Myocyte (in vitro differentiated cells): ENCODE measurements around the gene ATP6V0B. TPM values are rescaled to one million over a fixed set of nuclear protein-coding genes. Genes with fewer than 3 reads are reported as not detected.
A peak's percentile ranks its signal among the peaks of the same experiment; 100 is the strongest.

Experiments
- DNase-seq: peaks from one replicate; pipeline ENCODE4 v3.0.0-alpha.2; 2012; ENCODE audit warnings: low read depth
- polyA plus RNA-seq: library from polyadenylated mRNA; unstranded; fragments of >200 nt; gene quantifications from one replicate; pipeline ENCODE4 v1.2.1, GENCODE V29; 2012; ENCODE audit warnings: missing spikeins
- total RNA-seq: library from RNA; depleted of rRNA; stranded (reverse); fragments of >200 nt; gene quantifications from 2 replicates; pipeline ENCODE4 v1.2.3, GENCODE V29; 2014

The ATP6V0B gene
- 211 and 236 TPM in 2 replicates for total RNA-seq
- 241 TPM for polyA plus RNA-seq

DNA sequence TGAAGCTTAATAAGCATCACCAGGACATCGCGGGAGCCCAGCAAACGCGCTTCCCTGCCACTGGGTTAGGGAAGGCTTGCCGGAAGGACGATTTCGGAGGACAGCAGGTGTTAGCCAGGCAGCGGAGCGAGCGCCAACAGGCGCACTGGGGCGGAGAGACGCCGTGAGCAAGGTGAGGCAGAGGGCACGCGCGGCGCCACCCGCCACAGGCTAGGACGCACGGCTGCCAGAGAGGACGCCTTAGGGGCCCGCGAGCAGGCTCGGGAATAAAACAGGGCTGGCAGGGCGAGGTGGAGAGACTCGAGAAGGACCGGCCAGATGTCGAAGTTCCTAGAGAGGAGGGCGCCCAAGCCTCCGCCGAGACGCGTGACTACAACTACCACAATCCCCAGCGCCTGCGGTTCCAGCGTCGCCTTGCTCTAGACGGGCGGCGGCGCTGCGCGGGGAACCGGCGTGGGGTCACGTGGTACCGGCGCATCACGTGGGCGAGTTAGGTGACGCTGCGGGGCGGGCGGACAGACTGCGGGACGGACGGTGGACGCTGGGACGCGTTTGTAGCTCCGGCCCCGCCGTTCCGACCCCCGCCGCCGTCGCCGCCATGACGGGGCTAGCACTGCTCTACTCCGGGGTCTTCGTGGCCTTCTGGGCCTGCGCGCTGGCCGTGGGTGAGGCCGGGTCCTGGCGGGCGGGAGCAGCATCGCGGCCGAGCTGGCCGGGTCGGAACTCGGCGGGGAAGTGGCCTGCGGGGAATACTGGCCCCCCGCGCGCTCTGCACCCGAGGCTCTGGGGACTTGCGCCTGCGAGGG, at the start of gene ATP6V0B:
TSS of gene ATP6V0B (plus strand) at position 518 of the 806 bp plus-strand sequence. CDS start at position 599, 81 bp downstream.
- peak; percentile 96 for DNase-seq

DNA sequence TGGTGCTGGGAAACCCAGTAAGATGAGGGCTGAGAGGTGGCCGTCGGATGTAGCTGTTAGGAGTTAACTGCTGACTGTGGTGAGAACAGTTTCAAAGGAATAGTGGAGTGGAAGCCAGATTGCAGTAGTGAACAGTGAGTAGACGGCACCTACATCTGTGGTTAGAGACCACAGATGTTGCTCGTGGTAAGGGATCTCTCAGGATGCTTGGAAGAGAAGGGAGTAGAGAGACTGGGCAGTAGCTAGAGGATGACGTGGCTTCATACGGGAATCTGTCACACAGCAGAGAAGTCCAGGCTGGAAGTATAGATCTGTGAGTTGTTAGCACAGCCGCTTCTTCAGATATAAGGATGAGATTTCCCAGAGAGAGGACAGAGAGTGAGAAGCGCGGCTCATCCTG, 48.9 kb upstream of the ATP6V0B start:
- no peak for DNase-seq

DNA sequence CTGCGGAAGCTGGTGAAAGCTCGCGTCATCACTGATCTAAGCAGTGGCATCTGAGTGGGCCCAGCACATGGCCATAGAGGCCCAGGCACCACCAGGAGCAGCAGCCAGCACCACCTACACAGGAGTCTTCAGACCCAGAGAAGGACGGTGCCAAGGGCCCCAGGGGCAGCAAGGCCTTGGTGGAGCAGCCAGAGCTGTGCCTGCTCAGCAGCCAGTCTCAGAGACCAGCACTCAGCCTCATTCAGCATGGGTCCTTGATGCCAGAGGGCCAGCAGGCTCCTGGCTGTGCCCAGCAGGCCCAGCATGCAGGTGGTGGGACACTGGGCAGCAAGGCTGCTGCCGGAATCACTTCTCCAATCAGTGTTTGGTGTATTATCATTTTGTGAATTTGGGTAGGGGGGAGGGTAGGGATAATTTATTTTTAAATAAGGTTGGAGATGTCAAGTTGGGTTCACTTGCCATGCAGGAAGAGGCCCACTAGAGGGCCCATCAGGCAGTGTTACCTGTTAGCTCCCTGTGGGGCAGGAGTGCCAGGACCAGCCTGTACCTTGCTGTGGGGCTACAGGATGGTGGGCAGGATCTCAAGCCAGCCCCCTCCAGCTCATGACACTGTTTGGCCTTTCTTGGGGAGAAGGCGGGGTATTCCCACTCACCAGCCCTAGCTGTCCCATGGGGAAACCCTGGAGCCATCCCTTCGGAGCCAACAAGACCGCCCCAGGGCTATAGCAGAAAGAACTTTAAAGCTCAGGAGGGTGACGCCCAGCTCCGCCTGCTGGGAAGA, 44.4 kb upstream of the ATP6V0B start:
- DNase-seq, result no peak

DNA sequence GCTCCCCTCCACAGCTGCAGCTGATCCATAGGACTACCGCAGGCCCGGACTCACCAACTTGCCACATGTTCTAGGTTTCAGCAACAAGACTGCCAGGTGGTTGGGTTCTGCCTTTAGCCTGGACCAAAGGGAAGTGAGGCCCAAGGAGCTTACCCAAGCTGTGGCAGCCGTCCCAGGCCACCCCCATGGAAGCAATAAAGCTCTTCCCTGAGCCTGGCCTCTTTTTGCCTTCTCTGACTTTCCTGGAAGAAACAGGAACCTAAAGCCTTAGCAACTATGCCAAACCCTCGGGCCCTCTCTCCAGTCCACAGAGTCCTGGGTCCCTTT, 43.8 kb upstream of the ATP6V0B start:
- no peak for DNase-seq

DNA sequence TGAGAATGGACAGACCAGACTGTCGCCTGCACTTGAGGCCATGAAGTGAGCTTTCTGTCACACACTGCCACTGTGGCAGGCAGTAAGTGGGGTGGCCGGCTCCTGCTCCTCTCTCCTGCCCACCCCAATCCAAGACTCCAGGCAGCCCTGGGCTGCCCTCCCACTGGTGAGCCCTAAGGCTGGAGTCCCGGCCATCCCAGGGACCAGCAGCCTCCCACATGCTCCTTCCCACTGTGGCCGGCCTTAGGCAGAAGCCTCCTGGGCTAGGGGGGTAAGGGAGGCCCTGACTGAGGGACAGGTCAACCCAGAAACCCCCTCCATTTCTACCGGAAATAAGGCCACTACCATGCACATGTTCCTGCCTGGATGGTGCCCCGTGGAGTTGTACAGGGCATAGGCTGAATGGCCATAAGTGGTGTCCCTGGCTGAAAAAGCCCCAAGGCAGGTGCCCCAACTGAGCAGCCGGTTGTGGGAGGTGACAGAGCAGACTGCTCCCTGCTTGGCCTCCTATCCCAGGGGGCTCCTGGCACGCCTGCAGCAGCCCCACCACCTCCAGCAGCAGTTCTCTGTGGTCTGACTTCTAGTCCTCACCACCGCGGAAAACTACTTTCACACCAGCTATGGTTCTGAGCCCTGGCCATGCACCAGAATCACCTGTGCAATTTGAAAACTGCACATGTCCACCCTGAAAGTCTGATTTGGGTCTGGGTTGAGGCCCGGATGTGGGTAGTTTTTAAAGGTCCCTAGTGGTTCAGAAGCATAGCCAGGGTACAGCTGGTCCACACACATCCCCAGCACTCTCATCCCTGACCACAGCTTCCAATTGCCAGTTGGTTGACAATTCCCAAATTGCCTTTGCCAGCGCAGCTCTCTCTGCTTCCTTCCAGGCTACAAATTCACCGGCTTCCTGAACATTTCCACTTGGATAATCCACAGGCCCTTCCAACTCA, 42.8 kb upstream of the ATP6V0B start:
- peak; percentile 81 for DNase-seq

DNA sequence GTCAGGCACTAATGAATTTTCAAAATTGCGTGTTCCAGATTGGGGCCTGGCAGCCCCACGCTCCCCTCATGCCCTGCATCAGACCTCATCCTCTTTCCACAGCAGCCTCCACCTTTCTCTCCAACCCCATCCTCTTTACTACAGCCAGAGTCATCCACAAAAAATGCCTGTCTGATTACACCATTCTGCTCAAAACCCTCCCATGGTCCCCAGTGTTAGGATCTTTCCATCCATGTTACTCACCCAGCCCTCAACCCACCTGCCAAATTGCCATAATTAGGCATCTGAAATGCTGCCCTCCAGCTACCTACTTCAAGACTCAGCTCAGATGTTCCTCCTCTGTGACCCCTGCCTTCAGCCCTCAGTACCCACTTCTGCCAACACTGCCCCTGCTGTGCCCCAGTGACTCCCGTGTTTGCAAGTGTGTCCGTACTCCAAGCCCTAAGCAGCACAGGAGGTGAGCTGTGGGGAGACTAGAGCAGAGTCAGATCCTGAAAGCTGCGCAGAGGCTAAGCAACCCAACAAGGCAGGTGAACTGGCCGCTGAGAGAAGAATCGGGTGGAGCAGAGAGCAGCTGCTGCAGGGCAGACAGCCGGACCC, 41.9 kb upstream of the ATP6V0B start:
- no peak for DNase-seq

DNA sequence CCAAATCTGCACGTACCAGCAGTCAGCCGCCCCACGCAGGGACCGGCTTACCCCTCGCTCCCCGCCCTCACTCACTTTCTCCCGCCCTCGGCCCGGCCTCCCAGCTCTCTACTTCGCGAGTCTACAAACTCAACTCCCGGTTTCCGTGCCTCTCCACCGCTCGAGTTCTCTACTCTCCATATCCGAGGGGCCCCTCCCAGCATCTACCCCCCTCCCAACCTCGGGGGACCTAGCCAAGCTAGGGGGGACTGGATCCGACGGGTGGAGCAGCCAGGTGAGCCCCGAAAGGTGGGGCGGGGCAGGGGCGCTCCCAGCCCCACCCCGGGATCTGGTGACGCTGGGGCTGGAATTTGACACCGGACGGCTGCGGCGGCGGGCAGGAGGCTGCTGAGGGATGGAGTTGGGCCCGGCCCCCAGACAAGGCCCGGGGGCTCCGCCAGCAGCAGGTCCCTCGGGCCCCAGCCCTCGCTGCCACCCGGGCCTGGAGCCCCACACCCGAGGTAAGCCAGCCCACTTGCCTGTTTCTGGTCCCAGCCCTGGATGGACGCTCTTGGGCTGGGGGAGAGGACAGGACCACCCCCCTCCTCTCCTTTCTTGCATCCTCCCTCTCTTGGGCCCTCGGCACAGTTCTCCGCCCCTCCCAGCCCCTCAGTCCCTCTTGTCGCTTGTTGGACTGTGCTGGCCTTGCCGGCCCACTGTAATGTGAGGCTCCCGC, 41.2 kb upstream of the ATP6V0B start, which contains the start of gene ARTN:
TSS of gene ARTN (plus strand) at position 416 of the 715 bp plus-strand sequence. CDS start 1,856 bp downstream, outside the sequence.
- peak; percentile 43 for DNase-seq

DNA sequence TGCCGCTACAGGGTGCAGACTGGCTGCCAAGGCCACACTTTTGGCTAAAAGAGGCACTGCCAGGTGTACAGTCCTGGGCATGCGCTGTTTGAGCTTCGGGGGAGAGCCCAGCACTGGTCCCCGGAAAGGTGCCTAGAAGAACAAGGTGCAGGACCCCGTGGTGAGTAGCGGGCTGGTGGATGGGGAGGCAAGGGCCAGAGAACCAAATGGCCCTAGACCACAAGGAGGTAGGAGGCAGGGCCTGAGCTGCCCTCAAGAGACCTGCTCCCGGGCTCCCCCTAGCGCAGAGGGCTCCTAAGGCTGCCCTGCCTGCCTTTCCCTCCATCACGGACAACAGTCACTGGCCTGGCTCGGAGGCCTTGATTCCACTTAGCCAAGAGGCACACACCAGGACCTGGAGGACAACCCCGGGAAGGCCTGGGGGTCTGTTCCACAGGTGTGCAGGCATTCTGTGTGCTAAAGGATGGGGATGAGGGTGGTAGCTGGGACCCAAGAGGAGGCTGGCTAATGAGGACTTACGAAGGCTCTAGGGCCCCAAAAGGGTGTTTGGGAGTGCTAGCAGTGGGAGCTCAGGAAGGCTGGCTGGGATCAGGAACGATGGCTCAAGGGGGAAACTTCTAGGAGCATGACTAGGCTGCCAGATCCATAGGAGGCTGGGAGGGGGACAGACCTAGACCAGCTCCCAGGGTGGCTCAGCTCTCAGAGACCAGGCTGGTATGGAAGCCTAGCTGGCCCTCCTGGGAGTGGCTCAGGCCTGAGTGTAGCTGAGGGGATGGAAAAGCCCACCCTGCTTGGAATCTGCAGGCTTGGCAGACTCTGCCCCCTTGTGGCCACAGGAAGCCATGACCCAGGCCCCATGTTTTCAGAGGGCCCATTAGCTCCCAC, 40.4 kb upstream of the ATP6V0B start:
- peak; percentile 67 for DNase-seq

DNA sequence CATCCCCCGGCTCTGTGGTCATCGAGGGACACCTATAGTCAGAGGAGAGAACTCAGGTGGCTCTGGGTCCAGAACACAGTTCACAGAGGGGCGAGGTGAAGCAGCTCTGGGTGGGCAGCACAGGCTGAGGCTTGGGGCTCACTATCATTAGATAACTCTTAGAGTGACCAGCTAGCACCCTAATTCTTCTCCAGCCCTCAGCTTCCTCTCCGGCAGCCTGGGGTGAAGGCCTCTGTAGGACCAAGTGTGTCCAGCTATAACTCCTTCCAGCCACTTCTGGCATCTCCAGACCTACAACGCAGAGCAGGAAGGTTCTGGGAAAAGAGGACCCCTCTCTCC, 39.8 kb upstream of the ATP6V0B start:
- DNase-seq, result no peak

DNA sequence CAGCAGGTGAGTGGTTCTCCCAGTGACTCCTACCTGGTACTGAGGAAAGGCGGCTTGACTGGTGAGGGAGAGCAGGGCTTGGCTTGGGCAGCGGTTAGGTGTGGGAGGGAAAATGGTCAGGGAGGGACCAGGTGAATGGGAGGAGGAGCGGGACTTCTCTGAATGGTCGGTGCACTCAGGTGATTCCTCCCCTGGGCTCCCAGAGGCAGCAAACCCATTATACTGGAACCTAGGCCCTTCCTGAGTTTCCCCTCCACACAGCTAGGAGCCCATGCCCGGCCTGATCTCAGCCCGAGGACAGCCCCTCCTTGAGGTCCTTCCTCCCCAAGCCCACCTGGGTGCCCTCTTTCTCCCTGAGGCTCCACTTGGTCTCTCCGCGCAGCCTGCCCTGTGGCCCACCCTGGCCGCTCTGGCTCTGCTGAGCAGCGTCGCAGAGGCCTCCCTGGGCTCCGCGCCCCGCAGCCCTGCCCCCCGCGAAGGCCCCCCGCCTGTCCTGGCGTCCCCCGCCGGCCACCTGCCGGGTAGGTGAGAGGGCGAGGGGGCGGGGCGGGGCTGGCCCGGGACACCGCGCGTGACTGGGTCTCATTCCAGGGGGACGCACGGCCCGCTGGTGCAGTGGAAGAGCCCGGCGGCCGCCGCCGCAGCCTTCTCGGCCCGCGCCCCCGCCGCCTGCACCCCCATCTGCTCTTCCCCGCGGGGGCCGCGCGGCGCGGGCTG, 38.9 kb upstream of the ATP6V0B start:
- no peak for DNase-seq

DNA sequence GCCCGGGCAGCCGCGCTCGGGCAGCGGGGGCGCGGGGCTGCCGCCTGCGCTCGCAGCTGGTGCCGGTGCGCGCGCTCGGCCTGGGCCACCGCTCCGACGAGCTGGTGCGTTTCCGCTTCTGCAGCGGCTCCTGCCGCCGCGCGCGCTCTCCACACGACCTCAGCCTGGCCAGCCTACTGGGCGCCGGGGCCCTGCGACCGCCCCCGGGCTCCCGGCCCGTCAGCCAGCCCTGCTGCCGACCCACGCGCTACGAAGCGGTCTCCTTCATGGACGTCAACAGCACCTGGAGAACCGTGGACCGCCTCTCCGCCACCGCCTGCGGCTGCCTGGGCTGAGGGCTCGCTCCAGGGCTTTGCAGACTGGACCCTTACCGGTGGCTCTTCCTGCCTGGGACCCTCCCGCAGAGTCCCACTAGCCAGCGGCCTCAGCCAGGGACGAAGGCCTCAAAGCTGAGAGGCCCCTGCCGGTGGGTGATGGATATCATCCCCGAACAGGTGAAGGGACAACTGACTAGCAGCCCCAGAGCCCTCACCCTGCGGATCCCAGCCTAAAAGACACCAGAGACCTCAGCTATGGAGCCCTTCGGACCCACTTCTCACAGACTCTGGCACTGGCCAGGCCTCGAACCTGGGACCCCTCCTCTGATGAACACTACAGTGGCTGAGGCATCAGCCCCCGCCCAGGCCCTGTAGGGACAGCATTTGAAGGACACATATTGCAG, 38.2 kb upstream of the ATP6V0B start:
- DNase-seq, result peak; percentile 6

DNA sequence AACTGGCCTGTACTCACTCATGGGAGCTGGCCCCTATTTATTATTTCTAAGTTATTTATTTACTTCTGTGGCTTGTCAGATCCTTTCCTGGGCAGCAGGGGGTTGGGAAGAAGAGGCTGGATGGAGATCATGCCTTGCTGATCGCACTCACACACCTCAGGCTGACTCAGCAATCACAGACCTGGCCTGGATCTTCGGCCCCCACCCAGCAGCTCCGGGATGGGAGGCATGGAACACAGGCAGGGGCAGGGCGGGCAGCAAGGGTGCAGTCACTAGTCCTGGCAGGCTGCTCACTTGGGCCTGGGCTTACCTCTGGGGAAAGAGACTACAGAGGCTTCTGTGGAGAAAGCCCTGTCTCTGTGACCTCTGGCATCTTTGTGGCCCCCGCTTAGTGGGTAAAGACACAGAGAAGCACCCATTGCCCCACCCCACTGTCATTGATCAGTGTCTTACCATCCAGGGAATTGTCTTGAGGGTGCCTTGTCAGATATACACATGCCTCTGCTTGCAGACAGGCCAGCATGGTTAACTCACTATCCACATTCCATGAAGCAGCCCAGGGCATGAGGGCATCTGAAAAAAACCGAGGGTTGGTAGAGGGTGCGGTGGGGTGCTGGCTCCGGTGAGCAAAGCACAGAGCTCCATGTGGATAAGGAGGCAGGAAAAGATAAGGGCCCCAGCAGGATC, 37.4 kb upstream of the ATP6V0B start:
- DNase-seq, result no peak

DNA sequence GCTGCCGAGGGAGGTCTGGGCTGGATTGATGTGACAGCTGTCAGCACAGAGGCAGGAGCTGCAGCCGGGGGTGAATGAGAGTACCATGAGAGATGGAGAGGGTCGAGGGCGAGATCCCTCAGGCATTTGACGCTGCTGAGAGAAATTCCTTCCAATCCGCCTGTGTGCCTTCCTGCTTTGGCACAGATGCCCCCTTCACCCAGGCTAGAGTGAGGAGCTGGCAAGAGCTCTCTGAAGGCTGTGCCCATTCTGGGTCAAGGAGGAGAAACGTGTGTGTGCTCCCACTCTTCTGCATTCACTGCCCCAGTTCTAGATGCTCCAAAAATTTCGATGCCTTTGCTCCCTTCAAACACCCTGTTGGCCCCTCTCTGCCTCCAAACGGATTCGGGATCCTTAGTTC, 36.4 kb upstream of the ATP6V0B start:
- no peak for DNase-seq

DNA sequence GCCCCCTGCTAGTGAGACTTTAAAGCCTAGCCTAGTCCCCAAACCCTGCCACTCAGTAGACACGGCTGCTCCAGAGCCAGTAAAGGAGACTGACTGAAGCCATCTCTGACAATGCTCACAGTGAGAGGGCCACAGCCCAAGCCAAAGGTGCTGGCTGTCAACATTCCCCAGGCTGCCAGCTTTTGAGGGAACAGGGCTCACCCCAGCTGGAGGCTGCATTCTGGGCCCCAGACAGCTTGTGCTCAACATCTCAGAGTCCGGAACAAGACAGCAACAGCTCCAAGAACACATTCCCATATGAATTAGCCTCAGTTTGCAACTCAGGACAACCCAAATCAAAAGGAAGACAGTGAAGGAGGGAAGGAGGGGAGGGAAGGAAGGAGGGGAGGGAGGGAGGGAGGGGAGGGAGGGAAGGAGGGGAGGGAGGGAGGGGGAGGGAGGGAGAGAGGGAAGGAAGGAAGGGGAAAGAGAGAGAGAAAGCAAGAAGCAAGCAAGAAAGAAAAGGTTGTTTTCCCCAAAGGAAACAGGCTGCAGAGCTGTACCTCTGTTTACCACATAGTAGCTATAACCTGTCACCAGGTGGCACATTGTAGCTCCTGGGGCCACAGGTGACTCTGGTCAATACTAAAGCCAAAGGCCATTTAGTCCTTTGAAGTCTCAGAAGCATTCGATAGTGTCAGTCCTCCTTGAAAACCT, 35.7 kb upstream of the ATP6V0B start:
- no peak for DNase-seq

DNA sequence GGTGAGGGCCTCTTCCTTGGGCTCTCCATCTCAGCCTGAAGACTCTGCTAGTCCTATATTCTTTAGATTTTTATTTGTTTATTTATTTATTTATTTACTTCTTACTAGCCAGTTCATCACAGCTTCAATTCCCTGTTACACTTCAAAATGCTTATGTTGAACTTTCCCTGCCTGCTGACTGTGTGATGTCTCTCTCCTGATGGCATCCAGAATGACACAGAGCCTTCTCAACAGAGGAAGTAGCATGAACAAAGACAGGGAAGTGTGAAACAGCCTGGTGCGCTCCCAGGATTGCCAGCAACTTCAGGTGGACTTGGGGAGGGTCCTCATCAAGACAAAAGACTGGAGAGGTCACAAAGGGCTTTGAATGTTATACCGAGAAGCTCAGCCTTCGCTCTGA, 32.3 kb upstream of the ATP6V0B start:
- no peak for DNase-seq

DNA sequence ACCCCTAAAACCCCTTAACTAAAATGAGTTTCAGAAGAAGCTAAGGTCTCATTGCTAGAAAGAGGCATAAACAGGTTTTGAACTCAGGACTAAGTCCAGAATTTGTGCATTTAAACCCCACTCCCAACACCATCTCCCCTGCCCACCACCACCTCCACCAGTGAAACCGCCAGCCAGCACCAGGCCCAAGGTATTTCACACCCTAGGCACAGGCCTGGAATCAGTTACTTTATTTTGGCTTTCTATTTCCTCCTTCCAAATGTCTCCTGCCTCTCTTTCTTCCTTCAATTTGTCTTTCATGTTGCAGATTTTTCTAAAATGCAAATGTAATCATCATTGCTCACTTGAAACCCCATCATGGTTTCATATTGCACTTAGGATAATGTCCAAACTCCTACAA, 29.9 kb upstream of the ATP6V0B start:
- no peak for DNase-seq
